ENCODE results near the gene DHRSX.
"Not testable (repeated sequence)": the region's sequence is repeated elsewhere in the genome, so short reads cannot be mapped to it uniquely, and the experiment has no call there.

Gene DHRSX

GRCh38 chrX:2478546-2479419 is 22.0 kb downstream of the DHRSX start:
- H3K9me3 ChIP-seq (ENCODE audit: control insufficient read depth, low read length) = no peaks in the 10 kb centered on the region
- no peak overlapping the region for H3K4me3 ChIP-seq (ENCODE audit: insufficient read depth, low read depth, low read length, poor library complexity, severe bottlenecking)
- DNase-seq = no peak
- no peaks in the 10 kb centered on the region for H3K27me3 ChIP-seq (replicated peaks; ENCODE audit: control insufficient read depth, insufficient read depth, low read length, poor library complexity, severe bottlenecking)
- H3K27ac ChIP-seq (ENCODE audit: insufficient read depth, low read length, poor library complexity, severe bottlenecking) = no peak overlapping the region
- H3K4me1 ChIP-seq (ENCODE audit: control insufficient read depth, insufficient read depth, low read length, poor library complexity, severe bottlenecking) = no peaks in the 10 kb centered on the region
- H3K36me3 ChIP-seq (ENCODE audit: control insufficient read depth, insufficient read depth, low read length) = no peaks in the 10 kb centered on the region

- H3K4me3 ChIP-seq (ENCODE audit: insufficient read depth, low read depth, low read length, poor library complexity, severe bottlenecking); H3K9me3 ChIP-seq (ENCODE audit: control insufficient read depth, low read length); H3K36me3 ChIP-seq (ENCODE audit: control insufficient read depth, insufficient read depth, low read length); DNase-seq; H3K4me1 ChIP-seq (ENCODE audit: control insufficient read depth, insufficient read depth, low read length, poor library complexity, severe bottlenecking); H3K27ac ChIP-seq (ENCODE audit: insufficient read depth, low read length, poor library complexity, severe bottlenecking); H3K27me3 ChIP-seq (replicated peaks; ENCODE audit: control insufficient read depth, insufficient read depth, low read length, poor library complexity, severe bottlenecking): not testable (repeated sequence)
Observed at GRCh38 chrX:2477313-2477712, 23.5 kb downstream of the DHRSX start.

- Histone ChIP-seq H3K27ac (ENCODE audit: insufficient read depth, low read length, poor library complexity, severe bottlenecking) (no peak overlapping the region), H3K9me3 (ENCODE audit: control insufficient read depth, low read length) (no peaks in the 10 kb centered on the region), H3K4me3 (ENCODE audit: insufficient read depth, low read depth, low read length, poor library complexity, severe bottlenecking) (no peak overlapping the region), H3K4me1 (ENCODE audit: control insufficient read depth, insufficient read depth, low read length, poor library complexity, severe bottlenecking) (no peaks in the 10 kb centered on the region), H3K27me3 (replicated peaks; ENCODE audit: control insufficient read depth, insufficient read depth, low read length, poor library complexity, severe bottlenecking) (no peaks in the 10 kb centered on the region), H3K36me3 (ENCODE audit: control insufficient read depth, insufficient read depth, low read length) (no peaks in the 10 kb centered on the region)
- no peak for DNase-seq
Observed at GRCh38 chrX:2474963-2475726, 25.6 kb downstream of the DHRSX start.

GRCh38 chrX:2474280-2474962 is 26.4 kb downstream of the DHRSX start:
- Histone ChIP-seq H3K4me3 (ENCODE audit: insufficient read depth, low read depth, low read length, poor library complexity, severe bottlenecking) (no peak overlapping the region), H3K27me3 (replicated peaks; ENCODE audit: control insufficient read depth, insufficient read depth, low read length, poor library complexity, severe bottlenecking) (no peaks in the 10 kb centered on the region), H3K9me3 (ENCODE audit: control insufficient read depth, low read length) (no peaks in the 10 kb centered on the region), H3K36me3 (ENCODE audit: control insufficient read depth, insufficient read depth, low read length) (no peaks in the 10 kb centered on the region), H3K27ac (ENCODE audit: insufficient read depth, low read length, poor library complexity, severe bottlenecking) (no peak overlapping the region), H3K4me1 (ENCODE audit: control insufficient read depth, insufficient read depth, low read length, poor library complexity, severe bottlenecking) (no peaks in the 10 kb centered on the region)
- DNase-seq = no peak

GRCh38 chrX:2473064-2473463 is 27.7 kb downstream of the DHRSX start:
- not testable (repeated sequence) for DNase-seq; H3K4me3 ChIP-seq (ENCODE audit: insufficient read depth, low read depth, low read length, poor library complexity, severe bottlenecking); H3K9me3 ChIP-seq (ENCODE audit: control insufficient read depth, low read length); H3K4me1 ChIP-seq (ENCODE audit: control insufficient read depth, insufficient read depth, low read length, poor library complexity, severe bottlenecking); H3K36me3 ChIP-seq (ENCODE audit: control insufficient read depth, insufficient read depth, low read length); H3K27ac ChIP-seq (ENCODE audit: insufficient read depth, low read length, poor library complexity, severe bottlenecking); H3K27me3 ChIP-seq (replicated peaks; ENCODE audit: control insufficient read depth, insufficient read depth, low read length, poor library complexity, severe bottlenecking)

GRCh38 chrX:2471641-2472040 is 29.1 kb downstream of the DHRSX start:
- no peaks in the 10 kb centered on the region for H3K27me3 ChIP-seq (replicated peaks; ENCODE audit: control insufficient read depth, insufficient read depth, low read length, poor library complexity, severe bottlenecking)
- no peaks in the 10 kb centered on the region for H3K9me3 ChIP-seq (ENCODE audit: control insufficient read depth, low read length)
- H3K36me3 ChIP-seq (ENCODE audit: control insufficient read depth, insufficient read depth, low read length) = no peaks in the 10 kb centered on the region
- H3K4me3 ChIP-seq (ENCODE audit: insufficient read depth, low read depth, low read length, poor library complexity, severe bottlenecking) = no peak overlapping the region
- H3K27ac ChIP-seq (ENCODE audit: insufficient read depth, low read length, poor library complexity, severe bottlenecking) = no peak overlapping the region
- H3K4me1 ChIP-seq (ENCODE audit: control insufficient read depth, insufficient read depth, low read length, poor library complexity, severe bottlenecking) = no peaks in the 10 kb centered on the region
- DNase-seq = no peak

- H3K4me1 ChIP-seq (ENCODE audit: control insufficient read depth, insufficient read depth, low read length, poor library complexity, severe bottlenecking); H3K27me3 ChIP-seq (replicated peaks; ENCODE audit: control insufficient read depth, insufficient read depth, low read length, poor library complexity, severe bottlenecking); H3K9me3 ChIP-seq (ENCODE audit: control insufficient read depth, low read length); H3K4me3 ChIP-seq (ENCODE audit: insufficient read depth, low read depth, low read length, poor library complexity, severe bottlenecking); H3K27ac ChIP-seq (ENCODE audit: insufficient read depth, low read length, poor library complexity, severe bottlenecking); H3K36me3 ChIP-seq (ENCODE audit: control insufficient read depth, insufficient read depth, low read length); DNase-seq: not testable (repeated sequence)
Observed at GRCh38 chrX:2471126-2471525, 29.6 kb downstream of the DHRSX start.

- H3K9me3 ChIP-seq (ENCODE audit: control insufficient read depth, low read length); DNase-seq: not testable (repeated sequence)
Observed at GRCh38 chrX:2469852-2470251, 30.9 kb downstream of the DHRSX start.

GRCh38 chrX:2469196-2469685 is 31.5 kb downstream of the DHRSX start:
- no peak overlapping the region for H3K4me3 ChIP-seq (ENCODE audit: insufficient read depth, low read depth, low read length, poor library complexity, severe bottlenecking)
- H3K27ac ChIP-seq (ENCODE audit: insufficient read depth, low read length, poor library complexity, severe bottlenecking) = no peak overlapping the region
- no peaks in the 10 kb centered on the region for H3K27me3 ChIP-seq (replicated peaks; ENCODE audit: control insufficient read depth, insufficient read depth, low read length, poor library complexity, severe bottlenecking)

More at GRCh38 chrX:2469852-2470251, 30.9 kb downstream of the DHRSX start:
- H3K36me3 ChIP-seq (ENCODE audit: control insufficient read depth, insufficient read depth, low read length); H3K4me3 ChIP-seq (ENCODE audit: insufficient read depth, low read depth, low read length, poor library complexity, severe bottlenecking); H3K27ac ChIP-seq (ENCODE audit: insufficient read depth, low read length, poor library complexity, severe bottlenecking); H3K4me1 ChIP-seq (ENCODE audit: control insufficient read depth, insufficient read depth, low read length, poor library complexity, severe bottlenecking); H3K27me3 ChIP-seq (replicated peaks; ENCODE audit: control insufficient read depth, insufficient read depth, low read length, poor library complexity, severe bottlenecking): not testable (repeated sequence)

More at GRCh38 chrX:2469196-2469685, 31.5 kb downstream of the DHRSX start:
- no peak for DNase-seq
- H3K36me3 ChIP-seq (ENCODE audit: control insufficient read depth, insufficient read depth, low read length) = no peaks in the 10 kb centered on the region
- no peaks in the 10 kb centered on the region for H3K9me3 ChIP-seq (ENCODE audit: control insufficient read depth, low read length)
- H3K4me1 ChIP-seq (ENCODE audit: control insufficient read depth, insufficient read depth, low read length, poor library complexity, severe bottlenecking) = no peaks in the 10 kb centered on the region
